H1 (cell line): ENCODE measurements around the gene RNU6-9. TPM values are rescaled to one million over a fixed set of nuclear protein-coding genes. Genes with fewer than 3 reads are reported as not detected.

Source experiments
- CTCF ChIA-PET: fragments of 300-600 bp; sonication (Branson Sonifier 250); formaldehyde crosslinking; loops from one replicate; lab custom pipeline; 2021; ENCODE audit not compliant: partially characterized antibody; lab: Charles Lee
- POLR2A ChIA-PET: fragments of 300-600 bp; sonication (Branson Sonifier 250); formaldehyde crosslinking; loops from one replicate; lab custom pipeline; 2021; ENCODE audit warnings: inconsistent platforms; ENCODE audit not compliant: partially characterized antibody; lab: Charles Lee
- DNase-seq, 2 experiments: peaks; one replicate each; pipeline versions ENCODE4 v3.0.0 to v3.0.0-alpha.2; 2010 to 2022; ENCODE audit warnings: low spot score in 2 of 2, low read depth in 1 of 2, mixed read lengths in 1 of 2
- FAIRE-seq: peaks from 2 replicates; lab custom pipeline; 2011; peaks lifted over from hg19 to GRCh38; lab: Jason Lieb, UNC
- H2AFZ ChIP-seq: 2 replicates; pipeline ENCODE4 v1.8.1; 2012; ENCODE audit warnings: low read length, inconsistent platforms
- H2AK5ac ChIP-seq: 2 replicates; pipeline ENCODE4 v1.6.1; 2013; ENCODE audit warnings: low read depth, low read length
- H2BK120ac ChIP-seq: replicated peaks from 2 replicates; pipeline ENCODE3; 2013; ENCODE audit warnings: low read depth, low read length, inconsistent platforms
- H2BK12ac ChIP-seq: 2 replicates; pipeline ENCODE4 v1.6.1; 2013; ENCODE audit warnings: low read depth, low read length
- H2BK15ac ChIP-seq: 2 replicates; pipeline ENCODE4 v1.6.1; 2013; ENCODE audit warnings: low read length
- H2BK20ac ChIP-seq: 2 replicates; pipeline ENCODE4 v1.6.1; 2013; ENCODE audit warnings: low read length
- H2BK5ac ChIP-seq: 2 replicates; pipeline ENCODE4 v1.6.1; 2013; ENCODE audit warnings: low read depth, low read length
- H3K14ac ChIP-seq: 2 replicates; pipeline ENCODE4 v1.6.1; 2013; ENCODE audit warnings: inconsistent platforms; ENCODE audit not compliant: insufficient read length
- H3K18ac ChIP-seq: 2 replicates; pipeline ENCODE4 v1.6.1; 2013; ENCODE audit warnings: low read length; ENCODE audit errors: extremely low read depth
- H3K23ac ChIP-seq: 2 replicates; pipeline ENCODE4 v1.6.1; 2013; ENCODE audit warnings: inconsistent platforms; ENCODE audit not compliant: insufficient read length
- H3K23me2 ChIP-seq: 2 replicates; pipeline ENCODE4 v1.6.1; 2013; ENCODE audit warnings: low read depth, low read length
- H3K27ac ChIP-seq: 2 replicates; pipeline ENCODE4 v1.6.1; 2011; ENCODE audit warnings: low read depth, low read length, inconsistent platforms
- H3K27me3 ChIP-seq, 4 experiments: replicated peaks in 1 of 4; 1 replicate in 1 of 4; 2 replicates in 3 of 4; pipeline versions ENCODE4 v1.6.1 to v1.8.1; 2011 to 2013; ENCODE audit warnings: low read length in 3 of 4, mild to moderate bottlenecking in 3 of 4, inconsistent platforms in 2 of 4, mixed read lengths in 2 of 4, moderate library complexity in 1 of 4; ENCODE audit not compliant: control insufficient read depth in 3 of 4, insufficient read depth in 3 of 4; ENCODE audit errors: extremely low read depth in 1 of 4
- H3K36me3 ChIP-seq, 4 experiments: 2 replicates each; pipeline versions ENCODE4 v1.6.1 to v1.8.1; 2011 to 2013; ENCODE audit warnings: mild to moderate bottlenecking in 4 of 4, low read length in 3 of 4, moderate library complexity in 2 of 4, control low read depth in 1 of 4, inconsistent platforms in 1 of 4; ENCODE audit not compliant: insufficient read depth in 4 of 4, control insufficient read depth in 2 of 4
- H3K4ac ChIP-seq: replicated peaks from 2 replicates; pipeline ENCODE3; 2013; ENCODE audit warnings: low read length, low read depth, mixed read lengths, inconsistent platforms; ENCODE audit not compliant: insufficient read length
- H3K4me1 ChIP-seq, 4 experiments: replicated peaks in 1 of 4; 1 replicate in 1 of 4; 2 replicates in 3 of 4; pipeline versions ENCODE4 v1.6.1 to v1.8.1; 2011 to 2013; ENCODE audit warnings: low read length in 3 of 4, inconsistent platforms in 2 of 4, mixed read lengths in 1 of 4; ENCODE audit not compliant: insufficient read depth in 4 of 4, control insufficient read depth in 3 of 4
- H3K4me2 ChIP-seq, 2 experiments: 2 replicates each; pipeline versions ENCODE4 v1.6.1 to v1.8.1; 2011 to 2013; ENCODE audit warnings: low read depth in 2 of 2, low read length in 2 of 2, control low read depth in 1 of 2, inconsistent platforms in 1 of 2, mild to moderate bottlenecking in 1 of 2; ENCODE audit not compliant: insufficient read depth in 1 of 2
- H3K4me3 ChIP-seq, 4 experiments: fragments of 200-600, 300-600 bp in 1 of 4; sonication (generic), shearing (Covaris generic), sonication (Bioruptor Twin) in 1 of 4; 2 replicates each; pipeline versions ENCODE4 v1.5.1 to v1.8.1; 2011 to 2016; ENCODE audit warnings: low read length in 4 of 4, low read depth in 3 of 4, control low read depth in 2 of 4, inconsistent platforms in 2 of 4, mild to moderate bottlenecking in 2 of 4, mixed read lengths in 1 of 4, moderate library complexity in 1 of 4; ENCODE audit not compliant: insufficient read depth in 2 of 4; ENCODE audit errors: extremely low read depth in 1 of 4
- H3K56ac ChIP-seq: replicated peaks from 2 replicates; pipeline ENCODE3; 2013; ENCODE audit warnings: low read depth, mild to moderate bottlenecking, mixed read lengths, low read length, inconsistent platforms; ENCODE audit not compliant: insufficient read length
- H3K79me1 ChIP-seq: 2 replicates; pipeline ENCODE4 v1.6.1; 2013; ENCODE audit warnings: low read depth, low read length, control low read depth
- H3K79me2 ChIP-seq, 2 experiments: 2 replicates each; pipeline versions ENCODE4 v1.6.1 to v1.8.1; 2012 to 2013; ENCODE audit warnings: low read length in 2 of 2, mild to moderate bottlenecking in 2 of 2, inconsistent platforms in 1 of 2; ENCODE audit not compliant: insufficient read depth in 2 of 2, control insufficient read depth in 1 of 2
- H3K9ac ChIP-seq, 4 experiments: replicated peaks in 1 of 4; 1 replicate in 1 of 4; 2 replicates in 3 of 4; pipeline versions ENCODE4 v1.6.1 to v1.8.1; 2011 to 2013; ENCODE audit warnings: low read depth in 3 of 4, low read length in 3 of 4, control low read depth in 2 of 4, mild to moderate bottlenecking in 2 of 4, moderate library complexity in 2 of 4, inconsistent platforms in 1 of 4; ENCODE audit errors: extremely low read depth in 1 of 4
- H3K9me3 ChIP-seq, 2 experiments: 2 replicates each; pipeline versions ENCODE4 v1.6.1 to v1.8.1; 2012 to 2013; ENCODE audit warnings: mild to moderate bottlenecking in 2 of 2, moderate library complexity in 2 of 2, control low read depth in 1 of 2, inconsistent platforms in 1 of 2, low read depth in 1 of 2, low read length in 1 of 2, mixed read lengths in 1 of 2; ENCODE audit not compliant: insufficient read depth in 2 of 2
- H4K20me1 ChIP-seq, 2 experiments: replicated peaks in 1 of 2; 2 replicates each; pipeline versions ENCODE3 to v1.8.1; 2011 to 2013; ENCODE audit warnings: inconsistent platforms in 2 of 2, low read length in 2 of 2, mild to moderate bottlenecking in 1 of 2; ENCODE audit not compliant: insufficient read depth in 2 of 2, control insufficient read depth in 1 of 2
- H4K5ac ChIP-seq: 2 replicates; pipeline ENCODE4 v1.6.1; 2013; ENCODE audit warnings: low read length, low read depth, mixed read lengths, inconsistent platforms; ENCODE audit not compliant: insufficient read length
- H4K8ac ChIP-seq: 2 replicates; pipeline ENCODE4 v1.8.0; 2013; ENCODE audit warnings: mild to moderate bottlenecking, moderate library complexity, low read length, inconsistent platforms; ENCODE audit not compliant: insufficient read depth; ENCODE audit errors: extremely low read depth
- H4K91ac ChIP-seq: replicated peaks from 2 replicates; pipeline ENCODE3; 2013; ENCODE audit warnings: low read length, mixed read lengths, inconsistent platforms; ENCODE audit not compliant: insufficient read length
- ATF3 ChIP-seq: IDR thresholded peaks from 2 replicates; pipeline ENCODE4 v1.6.1; 2011; ENCODE audit warnings: low read depth, mild to moderate bottlenecking, low read length; ENCODE audit not compliant: insufficient read depth
- NANOG ChIP-seq: IDR thresholded peaks from 2 replicates; pipeline ENCODE4 v1.6.1; 2011; ENCODE audit warnings: low read length, low read depth, mild to moderate bottlenecking, inconsistent platforms; ENCODE audit not compliant: insufficient read depth, poor library complexity, severe bottlenecking
- TCF12 ChIP-seq: IDR thresholded peaks from 2 replicates; pipeline ENCODE4 v1.6.1; 2011; ENCODE audit warnings: low read depth, mild to moderate bottlenecking, low read length
- WGBS, 2 experiments: shearing (Covaris generic) in 1 of 2; methylation state at CpG; one replicate each; pipeline versions ENCODE4 v1.1.6 to v1.1.7; 2013 to 2015; ENCODE audit warnings: low lambda C conversion rate in 2 of 2, mixed read lengths in 2 of 2, inconsistent platforms in 1 of 2, low coverage in 1 of 2, missing lambda C conversion rate in 1 of 2; ENCODE audit not compliant: insufficient replicate concordance in 2 of 2, insufficient coverage in 1 of 2, insufficient read length in 1 of 2; ENCODE audit errors: extremely low coverage in 1 of 2, missing lambda C conversion rate in 1 of 2; 5-methylcytosine and 5-hydroxymethylcytosine counted together
- polyA plus RNA-seq, 7 experiments: library from polyadenylated mRNA; depleted of rRNA in 3 of 7; stranded (reverse) in 5 of 7; unstranded in 2 of 7; fragments of >200 nt in 5 of 7; fragments of 200-250 nt in 2 of 7; gene quantifications; 1 replicate in 5 of 7; 2 replicates in 1 of 7; 4 replicates in 1 of 7; pipeline versions ENCODE4 v1.2.1 to v1.2.3, GENCODE V29; 2011 to 2013; ENCODE audit warnings: missing spikeins in 2 of 7, mixed read lengths in 2 of 7
- total RNA-seq: library from RNA; stranded (reverse); fragmentation: NEBNext Ultra II Directional; extraction: Animal tissue kit (Norgen Biotek cat#: 25700); gene quantifications from 2 replicates; pipeline ENCODE4 v1.2.1, GENCODE V29; 2021

The RNU6-9 gene
- total and polyA plus RNA-seq, 2 of the 8 experiments (the other 6 are each of a cell fraction or from before 2014, with no cell fraction given), result not detected

GRCh38 chr19:853014-853585 lies 40.2 kb upstream of the RNU6-9 start:
- no peaks in the 10 kb centered on the region for H3K79me1 ChIP-seq
- no peak overlapping the region for H3K4me2 ChIP-seq
- POLR2A ChIA-PET, result no interaction called here
- no peak overlapping the region for H3K4me3 ChIP-seq
- H3K18ac ChIP-seq, result no peak overlapping the region
- H3K9me3 ChIP-seq, result no peaks in the 10 kb centered on the region
- H3K4ac ChIP-seq, result no peak overlapping the region
- no peak overlapping the region for H4K8ac ChIP-seq
- H3K23me2 ChIP-seq, result no peaks in the 10 kb centered on the region
- no peaks in the 10 kb centered on the region; a peak in 1 of 7 replicates for H3K27me3 ChIP-seq
- 88% methylated on average over 10 of the region's 67 CpGs; no CpG with 5 or more reads in 1 of the 2 experiments for WGBS, 2 experiments
- H3K36me3 ChIP-seq, result no peaks in the 10 kb centered on the region
- no peak overlapping the region for H4K91ac ChIP-seq
- H2BK15ac ChIP-seq, result no peak overlapping the region
- H2BK120ac ChIP-seq, result no peak overlapping the region
- H2AFZ ChIP-seq, result no peak overlapping the region
- H3K23ac ChIP-seq, result no peak overlapping the region
- H3K79me2 ChIP-seq, result no peaks in the 10 kb centered on the region
- no peak overlapping the region for H2BK5ac ChIP-seq
- DNase-seq, result no peak
- H3K4me1 ChIP-seq, result no peaks in the 10 kb centered on the region
- no peak for TF ChIP-seq TCF12
- TF ChIP-seq NANOG, result no peak
- no peak for TF ChIP-seq ATF3
- no peak overlapping the region for H3K56ac ChIP-seq
- H3K9ac ChIP-seq, result no peak overlapping the region
- no peak overlapping the region for H2BK20ac ChIP-seq
- no peaks in the 10 kb centered on the region for H4K20me1 ChIP-seq
- FAIRE-seq, result no peak
- H2AK5ac ChIP-seq, result no peak overlapping the region
- CTCF ChIA-PET, result no interaction called here
- H3K27ac ChIP-seq, result no peak overlapping the region
- no peak overlapping the region for H4K5ac ChIP-seq
- H3K14ac ChIP-seq, result no peak overlapping the region
- H2BK12ac ChIP-seq, result no peak overlapping the region
